Heart right ventricle (tissue), 16 donors: ENCODE results near the gene PMF1. TPM values are rescaled to one million over a fixed set of nuclear protein-coding genes. Genes with fewer than 3 reads are reported as not detected.
A peak's percentile ranks its signal among the peaks of the same experiment; 100 is the strongest.

Experiments used
- ATAC-seq, 8 donors: fragments of 200-7000 bp; cut with Tn5 transposase; one replicate each; pipeline ENCODE4 v1.9.1; 2020; ENCODE audit warnings: mild to moderate bottlenecking in 8 of 8, moderate library complexity in 8 of 8, moderate number of reproducible peaks in 1 of 8
- DNase-seq, 2 donors: peaks; one replicate each; pipeline ENCODE4 v3.0.0-alpha.2; 2020
- H3K27ac ChIP-seq, 10 donors: fragments of 200-600 bp; sonication (generic) in 2 of 10; one replicate each; pipeline versions ENCODE4 v1.5.0 to v1.8.0; 2020 to 2022; ENCODE audit warnings: mild to moderate bottlenecking in 3 of 10
- H3K27me3 ChIP-seq, 7 donors: fragments of 200-600 bp; one replicate each; pipeline ENCODE4 v1.8.0; 2021 to 2022; ENCODE audit warnings: mild to moderate bottlenecking in 2 of 7
- H3K36me3 ChIP-seq, 9 donors: fragments of 200-600 bp; sonication (generic) in 1 of 9; one replicate each; pipeline versions ENCODE4 v1.5.0 to v1.8.0; 2020 to 2022; ENCODE audit warnings: mild to moderate bottlenecking in 2 of 9
- H3K4me1 ChIP-seq, 9 donors: fragments of 200-600 bp; sonication (generic) in 1 of 9; one replicate each; pipeline versions ENCODE4 v1.5.0 to v1.8.0; 2020 to 2022; ENCODE audit warnings: mild to moderate bottlenecking in 4 of 9
- H3K4me3 ChIP-seq, 10 donors: fragments of 200-600 bp; sonication (generic) in 2 of 10; one replicate each; pipeline versions ENCODE4 v1.5.0 to v1.8.0; 2020 to 2022; ENCODE audit warnings: mild to moderate bottlenecking in 7 of 10, moderate library complexity in 2 of 10
- H3K9me3 ChIP-seq, 11 donors: fragments of 200-600 bp in 10 of 11; sonication (generic) in 2 of 11; one replicate each; pipeline versions ENCODE4 v1.5.0 to v1.8.0; 2013 to 2022; ENCODE audit warnings: mild to moderate bottlenecking in 2 of 11, control low read depth in 1 of 11, moderate library complexity in 1 of 11
- WGBS, 2 donors: extraction: QIAGEN DNeasy Blood & Tissue Kit; methylation state at CpG; one replicate each; pipeline ENCODE4 v1.1.7; 2013; ENCODE audit warnings: inconsistent platforms in 1 of 2; 5-methylcytosine and 5-hydroxymethylcytosine counted together
- intact Hi-C, 10 donors: fragments of 100-400 bp; cut with DNase I; formaldehyde crosslinking; loops; one replicate each; pipeline versions ENCODE4 v1.11.1 to v1.14.2; 2022
- long read RNA-seq, 3 donors: library from polyadenylated mRNA; unstranded; transcript quantifications; one replicate each; pipeline ENCODE4 v2.0.0, GENCODE V29; 2020 to 2021
- polyA plus RNA-seq, 2 donors: library from polyadenylated mRNA; stranded (reverse); fragments of 200-250 nt; gene quantifications; one replicate each; pipeline ENCODE4 v1.2.3, GENCODE V29; 2013
- total RNA-seq, 10 donors: library from RNA; stranded (reverse); fragmentation: NEBNext Ultra II Directional in 3 of 10; extraction: Animal tissue kit (Norgen Biotek cat#: 25700) in 3 of 10; gene quantifications; one replicate each; pipeline versions ENCODE4 v1.2.1 to v1.2.4, GENCODE V29; 2021 to 2023
- TF ChIP-seq, protein P1 (sequence below), 9 donors: fragments of 200-600 bp; sonication (generic) in 2 of 9; IDR thresholded peaks; one replicate each; pipeline versions ENCODE4 v1.5.0 to v1.8.0; 2021 to 2022; ENCODE audit warnings: antibody characterized with exemption in 9 of 9, mild to moderate bottlenecking in 5 of 9, moderate library complexity in 1 of 9
- donor health status: Arrhythmogenic right ventricular cardiomyopathy.
- donor health status: ischemic (EF 13 %, LVEDD 7.1; RV severe dilation, severe dysfunction).
- donor health status: healthy with polysubstance abuse.
- donor health status: DM: no; HTN: yes; CAD: no.
- donor health status: DM: no; HTN: no; CAD: no.
- donor health status: ischemic (EF 25% LVEDD 6.9; RV normal size, moderate dysfunction).
- donor health status: ischemic (EF 25% LVEDD 5.7; RV mildly dilated, moderate dysfunction).
- donor health status: healthy.
- donor health status: DM: yes; HTN: yes; CAD: no.
- donor health status: Ischemic cardiomyopathy.
- donor health status: ischemic (EF 35%, LVEDD 5.7; RV mildly dilated, moderate dysfunction).
- donor health status: nonischemic (EF 11% LVEDD 7.7; RV severe dilation, severe dysfunction).
- donor health status: DM: yes; HTN: yes; CAD: no.
- donor health status: PGD.
- donor health status: ischemic (EF 29% LVEDD 5.4; RV normal size, mild dysfunction).
- donor health status: nonischemic (EF 23%, LVEDD 6.1; RV moderate dilation, normal function).

PMF1 gene
- total RNA-seq (10 to 100 TPM; 55.9 to 87.3 (median 66.4) TPM), polyA plus RNA-seq (100 to 1,000 TPM in 1 of 2 donors, 10 to 100 TPM in 1; 92.0 to 122 TPM)
- long read RNA-seq, donor 1, transcript PMF1-202 (5 exons, 1,068 nt) = major isoform, 32 of 36 reads
- long read RNA-seq, donor 1, partial matches to known transcripts = 0 of 36 reads
- long read RNA-seq, donor 1, other reads (novel, unspliced or antisense) = 3 of 36 reads
- long read RNA-seq, donor 2, transcript PMF1-202 (5 exons, 1,068 nt) = major isoform, 33 of 42 reads
- long read RNA-seq, donor 2, partial matches to known transcripts = 3 of 42 reads
- long read RNA-seq, donor 2, other reads (novel, unspliced or antisense) = 5 of 42 reads
- long read RNA-seq, donor 3, transcript PMF1-202 (5 exons, 1,068 nt) = major isoform, 18 of 21 reads
- long read RNA-seq, donor 3, partial matches to known transcripts = 1 of 21 reads
- long read RNA-seq, donor 3, other reads (novel, unspliced or antisense) = 2 of 21 reads

- Histone ChIP-seq H3K27ac (peak within 1 kb of the TSS; percentile 85 to 99 (median 96)), H3K4me1 (peaks cover 3 to 44% (median 27%) of the 10 kb centered on the region in 9 donors), H3K36me3 (peaks cover 0 to 55% (median 11%) of the 10 kb centered on the region in 9 donors), H3K27me3 (no peaks in the 10 kb centered on the region), H3K4me3 (peak within 1 kb of the TSS; percentile 51 to 84 (median 66)), H3K9me3 (no peaks in the 10 kb centered on the region)
- TF ChIP-seq, protein P1, sequence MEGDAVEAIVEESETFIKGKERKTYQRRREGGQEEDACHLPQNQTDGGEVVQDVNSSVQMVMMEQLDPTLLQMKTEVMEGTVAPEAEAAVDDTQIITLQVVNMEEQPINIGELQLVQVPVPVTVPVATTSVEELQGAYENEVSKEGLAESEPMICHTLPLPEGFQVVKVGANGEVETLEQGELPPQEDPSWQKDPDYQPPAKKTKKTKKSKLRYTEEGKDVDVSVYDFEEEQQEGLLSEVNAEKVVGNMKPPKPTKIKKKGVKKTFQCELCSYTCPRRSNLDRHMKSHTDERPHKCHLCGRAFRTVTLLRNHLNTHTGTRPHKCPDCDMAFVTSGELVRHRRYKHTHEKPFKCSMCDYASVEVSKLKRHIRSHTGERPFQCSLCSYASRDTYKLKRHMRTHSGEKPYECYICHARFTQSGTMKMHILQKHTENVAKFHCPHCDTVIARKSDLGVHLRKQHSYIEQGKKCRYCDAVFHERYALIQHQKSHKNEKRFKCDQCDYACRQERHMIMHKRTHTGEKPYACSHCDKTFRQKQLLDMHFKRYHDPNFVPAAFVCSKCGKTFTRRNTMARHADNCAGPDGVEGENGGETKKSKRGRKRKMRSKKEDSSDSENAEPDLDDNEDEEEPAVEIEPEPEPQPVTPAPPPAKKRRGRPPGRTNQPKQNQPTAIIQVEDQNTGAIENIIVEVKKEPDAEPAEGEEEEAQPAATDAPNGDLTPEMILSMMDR (IDR thresholded peaks at IDR 0.05) = no peak
- ATAC-seq (peak; percentile 97 to 99 (median 99)), DNase-seq (peak; percentile 96 to 98)
- 0% methylated on average over 61 of the region's 61 CpGs for whole genome bisulfite sequencing, 2 donors
- intact Hi-C loops = loop anchor here in 2 of 10 donors (5.0 kb wide), 2 partner anchors 51 to 71 kb away; no protein-coding TSS in a partner anchor
These were observed at the start of gene PMF1 for GRCh38 chr1:156212833-156213643. Gene PMF1, plus strand, starts transcription at chr1:156213007. Its CDS starts 9 bp downstream, at chr1:156213016.

- ATAC-seq (no peak), DNase-seq (no peak)
- Histone ChIP-seq H3K36me3 (peaks cover 0 to 42% (median 0%) of the 10 kb centered on the region in 9 donors), H3K27me3 (no peaks in the 10 kb centered on the region), H3K4me1 (peaks cover 3 to 54% (median 32%) of the 10 kb centered on the region in 9 donors), H3K9me3 (no peaks in the 10 kb centered on the region), H3K4me3 (no peak overlapping the region), H3K27ac (no peak overlapping the region)
- intact Hi-C loops = loop anchor here in 2 of 10 donors (5.0 kb wide), 1 partner anchor 49 kb away; the partner anchor contains the start of gene PMF1 (in 2 of the 2)
- 92 to 97% methylated on average over 1 of the region's 1 CpG for WGBS, 2 donors
- TF ChIP-seq, protein P1 (IDR thresholded peaks at IDR 0.05) = no peak
These were observed 49.1 kb upstream of the PMF1 start for GRCh38 chr1:156163712-156164111.

- DNase-seq (no peak), ATAC-seq (no peak)
- TF ChIP-seq, protein P1 (IDR thresholded peaks at IDR 0.05) = no peak
- peaks cover 3 to 54% (median 32%) of the 10 kb centered on the region in 9 donors for H3K4me1 ChIP-seq
- no peak overlapping the region for H3K4me3 ChIP-seq
- no peaks in the 10 kb centered on the region for H3K27me3 ChIP-seq
- 83 to 90% methylated on average over 6 of the region's 6 CpGs for WGBS, 2 donors
- H3K9me3 ChIP-seq = no peaks in the 10 kb centered on the region
- intact Hi-C loops = loop anchor here in 2 of 10 donors (5.0 kb wide), 1 partner anchor 48 kb away; the partner anchor contains the start of gene PMF1 (in 2 of the 2)
- peaks cover 0 to 43% (median 0%) of the 10 kb centered on the region in 9 donors for H3K36me3 ChIP-seq
- H3K27ac ChIP-seq = peak overlapping the region in 1 of 10 donors; percentile 44
These were observed 48.5 kb upstream of the PMF1 start for GRCh38 chr1:156164125-156164831.
